Measurements from ENCODE around the gene ZNF587B.

DNA sequence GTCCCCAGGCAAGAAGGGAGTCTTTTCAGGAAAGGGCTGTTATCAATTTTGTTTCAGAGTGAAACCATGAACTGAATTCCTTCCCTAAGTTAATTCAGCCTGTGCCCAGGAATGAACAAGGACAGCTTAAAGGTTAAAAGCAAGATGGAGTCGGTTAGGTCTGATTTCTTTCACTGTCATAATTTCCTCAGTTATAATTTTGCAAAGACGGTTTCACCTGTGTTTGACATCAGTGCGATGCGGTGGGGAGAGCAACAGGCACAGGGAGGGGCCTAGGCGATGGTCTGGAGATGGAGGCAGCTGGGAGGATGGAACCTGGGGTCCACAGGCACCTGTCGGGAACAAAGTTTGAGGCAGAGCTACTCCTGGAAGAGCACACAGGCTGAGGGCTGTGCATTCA, 9.5 kb upstream of the ZNF587B start:
- TF ChIP-seq SP1 (IDR thresholded peaks at IDR 0.05; ENCODE audit: low read depth) (no peak), EZH2 (IDR thresholded peaks at IDR 0.05) (no peak), YY1 (IDR thresholded peaks at IDR 0.05; ENCODE audit: extremely low read depth, insufficient replicate concordance, low read depth, low read length) (no peak)
